ENCODE results near the gene ITGA1.

- TF ChIP-seq POLR2A (IDR thresholded peaks at IDR 0.05) (no peak), POLR2AphosphoS5 (IDR thresholded peaks at IDR 0.05) (no peak)
These were observed 33.7 kb upstream of the ITGA1 start for GRCh38 chr5:52754051-52754450.

Data from breast epithelium (tissue), 3 donors.